NCI-H146 treated with DMSO at 0.1 percent for 48 hours (cell line): ENCODE results near the gene DNAH17.
"Not testable (repeated sequence)": the region's sequence is repeated elsewhere in the genome, so short reads cannot be mapped to it uniquely, and the experiment has no call there.

Source experiments
- DNase-seq: peaks from one replicate; lab custom pipeline; 2025; ENCODE audit not compliant: unreplicated experiment; lab: John Stamatoyannopoulos, UW

The DNAH17 gene

DNA sequence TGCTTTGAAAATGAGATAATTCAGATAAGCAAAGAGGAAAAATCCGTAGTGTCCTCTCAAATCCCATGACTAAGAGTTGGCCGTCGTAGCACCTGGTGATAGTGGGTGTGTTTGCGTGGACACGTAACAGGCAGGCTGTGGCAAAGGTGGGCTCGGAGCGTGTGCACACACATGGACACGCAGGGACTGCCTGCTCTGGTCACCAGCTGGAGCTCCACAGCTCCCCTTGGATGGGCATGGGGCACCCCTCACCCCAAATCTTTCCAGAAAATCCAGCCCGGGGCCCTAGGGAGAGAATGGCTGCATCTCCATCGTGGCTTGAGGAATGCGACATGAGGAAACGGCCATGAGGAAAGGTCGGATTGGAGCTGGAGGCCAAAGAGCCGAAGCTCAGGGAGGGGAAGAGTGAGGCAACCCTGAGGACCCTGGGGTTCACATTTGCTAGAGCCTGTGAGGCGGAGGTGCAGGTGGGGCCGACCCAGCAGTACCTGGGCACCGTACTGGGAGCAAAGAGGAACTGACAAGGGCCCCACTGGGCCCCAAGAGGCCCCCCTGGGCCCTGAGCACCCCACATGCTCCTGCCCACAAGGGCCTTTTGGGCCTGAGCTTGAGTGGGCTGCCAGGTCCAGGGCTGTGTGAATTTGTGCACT is 51.6 kb downstream of the DNAH17 start:
- DNase-seq: no peak

DNA sequence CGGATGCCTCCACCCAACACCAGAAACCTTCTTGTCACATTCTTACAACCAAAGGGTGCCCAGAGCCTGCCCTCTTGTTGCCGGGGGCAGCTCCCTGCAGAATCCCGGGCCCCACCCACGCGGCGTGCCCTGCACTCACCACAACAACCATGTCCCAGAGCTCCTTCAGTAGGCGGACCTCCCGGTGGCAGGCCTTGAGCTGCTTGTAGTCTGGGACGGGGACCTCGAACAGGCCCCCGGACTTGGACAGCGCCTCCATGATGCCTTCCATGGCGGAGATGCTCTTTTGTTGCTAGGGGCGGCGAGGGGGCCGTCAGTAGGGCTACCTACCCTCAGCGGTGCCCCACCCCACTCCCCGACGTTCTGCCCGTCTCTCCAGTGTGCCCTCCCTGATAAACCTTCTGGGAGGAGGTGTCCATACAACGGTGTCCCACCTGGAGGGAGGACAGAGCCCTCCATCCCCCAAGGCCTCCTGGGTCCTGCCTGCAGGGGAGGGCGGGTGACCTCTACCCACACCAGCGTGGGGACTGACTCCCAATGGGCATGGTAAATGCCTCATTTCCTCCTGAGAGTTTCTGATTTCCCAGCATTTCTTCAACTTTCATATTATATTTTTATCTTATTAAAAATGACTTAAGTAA is 52.2 kb downstream of the DNAH17 start:
- DNase-seq: no peak

DNA sequence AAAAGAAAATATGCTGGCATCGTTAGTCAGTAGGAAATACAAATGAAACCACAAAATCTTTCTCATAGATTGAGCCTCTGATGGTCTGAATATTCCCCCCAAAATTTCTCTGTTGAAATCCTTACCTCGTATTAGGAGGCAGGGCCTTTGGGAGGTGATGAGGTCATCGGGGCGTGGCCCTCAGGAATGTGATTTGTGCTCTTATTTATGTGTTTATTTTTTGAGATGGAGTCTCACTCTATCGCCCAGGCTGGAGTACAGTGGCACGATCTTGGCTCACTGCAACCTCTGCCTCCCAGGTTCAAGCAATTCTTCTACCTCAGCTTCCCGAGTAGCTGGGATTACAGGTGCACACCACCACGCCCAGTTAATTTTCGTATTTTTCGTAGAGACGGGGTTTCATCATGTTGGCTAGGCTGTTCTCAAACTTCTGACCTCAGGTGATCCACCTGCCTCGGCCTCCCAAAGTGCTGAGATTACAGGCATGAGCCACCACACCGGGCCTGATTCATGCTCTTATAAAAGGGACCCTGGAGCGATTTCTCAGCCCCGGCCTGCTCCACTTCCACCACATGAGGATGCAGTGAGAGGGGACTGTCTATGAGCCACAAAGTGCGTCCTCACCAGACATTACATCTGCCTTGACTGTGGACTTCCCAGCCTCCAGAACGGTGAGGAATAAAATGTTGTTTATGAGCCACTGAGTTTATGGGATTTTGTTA is 53.1 kb downstream of the DNAH17 start:
- DNase-seq: no peak

DNA sequence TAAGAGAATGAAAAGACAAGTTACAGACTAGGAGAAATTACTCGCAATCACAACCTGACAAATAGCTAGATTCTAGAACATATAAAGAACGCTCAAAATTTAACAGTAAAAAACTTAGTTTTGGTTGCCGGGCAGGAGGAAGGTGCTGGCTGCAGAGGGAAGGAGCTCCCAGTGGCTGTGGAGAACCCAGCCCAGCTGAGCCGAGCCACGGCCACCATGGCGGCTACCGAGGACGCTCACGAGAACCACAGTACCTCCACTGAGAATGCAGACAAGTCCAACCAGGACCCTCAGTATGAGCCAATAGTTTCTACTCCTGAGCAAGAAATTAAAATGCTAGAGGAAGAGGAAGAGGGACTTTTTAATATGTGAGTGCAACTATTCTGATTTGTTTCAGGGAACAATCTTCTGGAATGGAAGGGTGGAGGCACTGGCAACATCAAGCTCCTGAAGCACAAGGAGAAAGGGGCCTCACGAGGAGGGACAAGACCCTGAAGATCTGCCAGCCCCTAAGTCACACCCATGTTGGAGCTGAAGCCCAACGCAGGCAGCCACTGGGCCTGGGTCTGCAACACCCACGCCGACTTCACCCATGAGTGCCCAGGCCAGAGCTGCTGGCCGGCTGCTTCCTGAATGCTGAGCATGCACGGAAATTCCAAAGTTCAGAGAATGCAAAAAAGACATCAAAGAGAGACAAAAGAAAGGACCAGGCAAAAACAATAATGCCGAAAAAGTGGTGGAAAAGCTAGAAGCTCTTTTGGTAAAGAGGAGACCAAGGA is 55.0 kb downstream of the DNAH17 start:
- no peak for DNase-seq

DNA sequence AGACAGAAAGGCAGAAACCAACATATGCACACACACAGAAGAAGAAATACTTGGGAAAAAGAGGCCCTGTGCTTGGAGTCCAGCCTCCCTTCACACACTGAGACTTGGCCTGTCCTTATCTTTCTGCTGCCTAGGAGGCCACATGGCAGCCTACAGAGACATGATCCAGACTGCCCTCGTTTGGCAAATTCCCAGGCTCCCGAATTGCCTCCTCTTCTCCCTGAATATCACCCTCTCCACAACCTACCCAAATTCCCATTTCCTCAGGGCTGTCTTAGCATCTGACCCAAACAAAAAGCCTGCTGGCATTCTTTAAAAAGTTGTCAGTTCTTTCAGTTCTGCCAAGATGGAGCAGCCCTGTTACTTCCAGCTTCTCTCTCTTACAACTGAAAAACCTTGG is 59.8 kb downstream of the DNAH17 start:
- DNase-seq: no peak

DNA sequence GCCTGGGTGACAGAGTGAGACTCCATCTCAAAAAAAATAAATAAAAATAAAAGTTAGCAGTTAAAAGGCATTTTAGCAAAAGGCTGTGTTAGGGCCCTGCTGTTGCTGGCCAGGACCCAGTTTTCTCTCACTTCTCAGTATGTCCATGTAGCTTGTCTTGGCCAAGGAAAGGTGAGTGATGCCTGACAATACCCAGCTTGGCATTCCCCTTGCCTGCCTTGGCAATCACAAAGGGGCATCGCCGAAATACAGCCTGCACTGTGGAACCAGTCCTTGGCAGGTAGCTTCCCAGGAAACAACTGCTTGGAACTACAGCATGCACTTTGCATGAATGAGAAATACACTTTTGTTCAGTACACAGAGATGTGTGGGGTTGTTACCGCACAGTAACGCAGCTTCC is 61.7 kb downstream of the DNAH17 start:
- no peak for DNase-seq

DNA sequence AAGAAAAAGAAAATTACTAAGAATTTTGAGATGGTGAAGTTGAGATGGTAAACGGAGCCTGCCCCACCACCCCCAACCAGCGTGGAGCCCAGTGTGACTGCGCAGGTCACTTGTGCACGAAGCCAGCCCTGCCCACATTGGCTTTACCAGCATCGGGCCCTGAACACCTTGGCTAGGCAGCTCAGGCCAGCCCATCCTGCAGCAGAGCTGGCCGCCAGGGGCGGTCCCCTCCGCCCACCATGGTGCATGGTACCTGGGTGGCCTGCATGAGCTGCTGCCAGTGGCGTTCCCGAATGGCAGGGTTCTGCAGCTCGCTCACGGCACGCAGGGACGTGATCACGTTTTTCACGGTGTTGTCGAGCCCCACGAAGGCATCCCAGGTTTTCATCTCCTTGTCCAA is 62.7 kb downstream of the DNAH17 start:
- no peak for DNase-seq

DNA sequence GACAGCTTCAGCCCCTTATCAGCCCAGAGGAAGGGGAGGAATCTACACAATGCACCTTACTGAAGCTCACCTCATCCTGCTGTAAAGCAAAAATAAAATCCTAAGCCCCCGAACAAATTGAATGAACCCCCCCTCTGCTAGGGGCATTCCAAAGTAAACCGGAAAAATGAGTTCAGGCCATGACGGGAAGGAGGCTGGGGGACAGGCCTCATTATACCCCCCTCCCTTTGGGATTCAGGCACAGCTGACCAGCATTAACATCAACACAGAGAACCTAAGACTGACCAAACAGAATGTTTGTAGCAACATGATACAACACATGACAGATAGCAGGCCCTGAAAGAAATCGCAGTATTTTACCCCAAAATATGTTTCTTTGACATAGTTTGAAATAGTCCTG is 64.2 kb downstream of the DNAH17 start:
- no peak for DNase-seq

DNA sequence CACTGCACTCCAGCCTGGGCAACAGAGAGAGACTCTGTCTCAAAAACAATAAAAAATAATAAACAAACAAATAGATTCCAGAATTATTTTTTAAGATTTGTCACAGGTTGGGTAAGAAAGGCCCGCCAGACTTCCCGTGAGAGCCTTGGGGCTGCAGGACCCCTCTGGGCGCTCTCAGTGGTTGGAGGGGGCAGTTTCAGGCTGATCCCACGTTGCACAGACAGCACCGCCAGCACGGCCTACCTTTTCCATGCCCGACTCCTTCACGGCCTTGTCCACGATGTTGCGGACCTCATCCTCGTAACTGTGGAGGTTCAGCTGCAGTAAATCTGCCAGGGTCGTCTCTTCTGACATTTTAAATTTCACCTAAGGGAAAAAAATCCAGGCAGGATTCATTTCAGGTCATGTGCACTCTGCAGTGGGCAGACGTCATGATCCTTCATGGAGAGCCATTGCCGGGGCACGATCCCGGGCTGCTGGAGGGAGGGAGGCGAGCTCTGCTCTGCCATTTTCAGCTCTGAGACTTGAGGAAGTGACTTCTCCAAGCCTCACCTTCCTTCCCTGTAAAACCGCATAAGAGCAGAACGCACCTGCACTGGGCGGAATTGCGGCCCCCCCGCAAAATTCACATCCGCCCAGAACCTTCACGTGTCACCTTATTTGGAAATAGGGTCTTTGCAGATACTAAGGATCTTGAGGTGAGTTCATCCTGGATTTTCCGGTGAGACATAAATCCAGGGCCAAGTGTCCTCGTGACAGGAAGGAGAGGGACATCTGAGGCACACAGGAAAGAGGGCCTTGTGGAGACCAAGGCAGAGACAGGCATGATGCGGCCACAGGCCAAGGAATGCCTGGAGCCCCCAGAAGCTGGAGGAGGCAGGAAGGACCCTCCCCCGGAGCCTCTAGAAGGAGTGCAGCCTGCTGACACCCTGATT is 66.8 kb downstream of the DNAH17 start:
- no peak for DNase-seq

DNA sequence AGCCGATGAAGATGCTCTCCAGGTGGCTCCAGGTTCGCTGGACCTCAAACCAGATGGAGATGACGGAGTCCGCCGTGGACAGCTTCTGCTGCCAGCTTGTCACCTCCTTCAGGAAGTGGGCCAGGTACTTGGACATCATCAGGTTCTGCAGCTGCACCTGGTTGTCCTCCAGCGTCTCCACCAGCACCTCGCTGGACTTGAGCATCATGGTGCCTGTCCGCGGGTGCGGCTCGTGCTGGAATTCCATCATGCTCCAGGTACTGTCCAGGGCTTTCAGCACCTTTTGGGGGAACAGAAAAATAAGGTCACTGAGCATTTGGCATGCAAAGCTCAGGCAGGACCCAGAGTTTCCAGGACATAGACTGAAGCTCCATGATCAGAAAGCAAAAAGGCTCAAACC is 69.7 kb downstream of the DNAH17 start:
- no peak for DNase-seq

DNA sequence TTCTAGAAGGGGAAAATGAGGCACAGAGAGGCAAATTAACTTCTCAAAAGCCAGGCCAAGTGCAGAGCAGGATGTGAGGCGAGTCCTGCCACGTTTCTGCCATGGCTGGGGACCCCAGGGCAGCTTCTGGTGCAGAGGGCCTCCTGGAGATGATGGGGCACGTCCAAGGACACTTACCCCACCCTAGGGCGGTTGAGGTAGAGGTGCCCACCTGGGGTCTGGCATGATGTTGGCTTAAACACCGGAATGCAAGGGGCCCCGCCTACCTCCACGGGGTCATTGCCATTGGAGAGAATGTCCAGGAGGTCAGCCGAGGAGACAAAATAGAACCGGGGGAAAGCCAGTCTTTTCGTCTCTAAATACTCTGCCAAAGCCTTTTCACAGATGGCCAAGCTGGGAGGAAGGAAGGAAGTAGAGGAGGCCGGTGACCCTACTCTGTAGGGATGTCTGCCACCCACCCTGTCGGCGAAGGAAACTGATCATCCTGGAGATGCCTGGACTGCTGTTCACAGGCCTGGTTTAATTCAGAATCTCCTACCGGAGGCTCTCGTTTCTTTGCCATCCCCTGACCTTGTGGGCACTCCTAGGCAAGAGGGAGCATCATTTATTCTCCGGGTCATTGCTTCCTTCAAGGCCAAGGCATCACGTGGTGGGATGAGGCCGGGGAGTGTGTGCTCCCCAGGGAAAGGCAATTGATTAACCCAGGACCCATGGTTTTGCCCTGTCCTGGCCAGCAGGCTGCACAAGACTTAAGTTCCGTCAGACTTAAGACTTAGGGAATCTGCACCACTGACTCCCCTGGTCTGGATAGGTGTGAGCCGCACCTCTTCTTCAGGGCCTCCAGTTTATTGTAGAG is 70.5 kb downstream of the DNAH17 start:
- no peak for DNase-seq

DNA sequence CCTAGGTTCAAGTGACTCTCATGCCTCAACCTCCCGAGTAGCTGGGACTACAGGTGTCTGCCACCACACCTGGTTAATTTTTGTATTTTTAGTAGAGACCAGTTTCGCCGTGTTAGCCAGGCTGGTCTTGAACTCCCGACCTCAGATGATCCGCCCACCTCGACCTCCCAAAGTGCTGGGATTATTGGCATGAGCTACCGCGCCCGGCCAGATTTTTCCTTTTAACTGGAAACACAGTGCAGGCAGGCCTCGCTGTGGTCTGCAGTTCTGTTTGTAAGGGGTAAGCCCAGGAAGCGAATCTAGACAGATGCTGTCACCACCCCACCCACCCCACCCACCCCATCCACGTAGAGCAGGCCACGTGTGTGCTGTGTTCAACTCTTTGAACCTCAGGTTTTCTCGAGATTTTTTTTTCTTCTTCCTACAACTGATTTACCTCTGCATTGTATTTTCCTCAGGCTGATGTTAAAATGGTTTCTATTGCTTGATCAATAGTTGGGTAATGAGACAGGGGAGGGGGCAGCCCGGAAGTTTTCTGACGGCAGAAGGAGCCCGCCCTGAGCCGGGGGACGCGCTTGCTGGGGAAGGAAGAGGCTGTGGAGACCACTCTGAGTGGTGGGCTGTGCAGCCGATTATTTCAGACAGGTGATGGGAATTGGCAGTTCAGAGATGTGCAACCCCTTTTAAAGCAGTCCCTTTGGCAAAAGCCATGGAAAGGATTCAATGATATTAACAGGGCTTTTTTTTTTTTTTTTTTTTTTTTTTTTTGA is 72.9 kb downstream of the DNAH17 start:
- DNase-seq: no peak

DNA sequence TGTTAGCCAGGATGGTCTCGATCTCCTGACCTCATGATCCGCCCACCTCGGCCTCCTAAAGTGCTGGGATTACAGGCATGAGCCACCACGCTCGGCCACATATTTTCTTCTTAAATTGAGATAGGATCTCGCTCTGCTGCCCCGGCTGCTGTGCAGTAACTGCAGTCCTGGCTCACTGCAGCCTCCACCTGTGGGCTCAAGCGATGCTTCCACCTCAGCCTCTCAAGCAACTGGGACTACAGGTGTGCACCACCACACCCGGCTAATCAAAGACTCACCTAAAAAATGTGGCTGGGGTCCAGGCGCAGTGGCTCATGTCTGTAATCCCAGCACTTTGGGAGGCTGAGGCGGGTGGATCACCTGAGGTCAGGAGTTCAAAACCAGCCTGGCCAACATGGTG is 73.8 kb downstream of the DNAH17 start:
- not testable (repeated sequence) for DNase-seq

DNA sequence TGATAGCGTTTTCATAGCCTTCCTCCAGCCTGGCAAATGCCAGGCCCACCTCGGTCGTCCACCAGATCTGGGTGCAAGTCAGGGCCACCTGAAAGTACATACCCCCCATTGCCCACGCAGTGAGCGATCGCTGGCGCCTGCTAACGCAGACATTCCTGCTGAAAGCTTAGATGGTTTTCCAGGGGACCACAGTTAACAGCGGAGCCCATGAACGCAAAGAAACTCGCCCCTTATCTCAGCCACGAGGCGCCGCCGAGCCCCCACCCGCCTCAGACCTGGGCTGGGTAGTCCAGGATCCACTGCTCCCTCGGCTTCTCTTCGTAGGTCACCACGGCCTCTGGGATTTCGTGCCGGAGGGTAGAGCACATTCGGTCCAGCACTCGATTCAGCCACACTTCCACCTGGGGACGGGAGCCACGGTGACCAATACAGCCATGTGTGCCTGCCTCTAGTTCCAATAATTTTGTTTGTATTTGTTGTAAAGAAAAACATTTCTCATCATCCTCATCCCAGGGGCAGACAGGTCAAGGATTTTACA is 74.5 kb downstream of the DNAH17 start:
- no peak for DNase-seq

DNA sequence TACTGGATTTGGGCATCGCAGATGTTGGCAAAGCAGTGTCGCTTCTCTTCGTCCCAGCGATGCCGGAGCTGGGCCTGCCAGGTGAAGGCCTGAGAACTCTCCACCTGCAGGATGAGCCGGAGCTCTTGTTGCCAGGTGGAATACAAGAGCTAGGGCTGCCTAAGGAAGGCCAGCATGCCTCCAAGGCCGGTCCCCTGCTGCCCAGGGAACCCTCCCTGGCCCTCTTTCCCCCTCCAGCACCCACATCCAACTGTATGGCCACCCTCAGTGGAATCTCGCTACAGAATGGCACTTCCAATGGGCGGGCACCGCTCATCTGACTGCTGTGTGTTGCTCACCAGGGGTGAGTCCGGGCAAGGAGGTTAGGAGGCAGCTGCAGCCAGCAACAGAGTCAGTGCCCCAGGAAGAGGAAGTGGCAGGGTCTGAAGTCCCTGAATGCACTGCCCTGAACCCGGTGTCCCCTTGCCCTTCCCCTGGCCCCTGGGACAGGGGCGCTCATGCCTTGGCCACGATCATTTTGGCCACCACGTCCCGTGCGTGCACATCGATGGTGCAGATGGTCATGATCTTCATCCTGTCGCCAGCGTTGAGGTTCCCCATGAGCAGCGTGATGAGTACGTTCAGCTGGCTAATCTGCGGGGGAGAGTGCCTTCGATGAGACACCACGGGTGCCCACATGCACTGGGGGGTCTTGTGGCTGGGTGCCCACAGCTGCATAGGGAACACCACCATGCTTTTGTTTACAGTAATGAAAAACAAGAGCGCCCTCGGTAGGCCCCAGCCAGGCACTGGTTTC is 75.8 kb downstream of the DNAH17 start:
- DNase-seq: no peak

DNA sequence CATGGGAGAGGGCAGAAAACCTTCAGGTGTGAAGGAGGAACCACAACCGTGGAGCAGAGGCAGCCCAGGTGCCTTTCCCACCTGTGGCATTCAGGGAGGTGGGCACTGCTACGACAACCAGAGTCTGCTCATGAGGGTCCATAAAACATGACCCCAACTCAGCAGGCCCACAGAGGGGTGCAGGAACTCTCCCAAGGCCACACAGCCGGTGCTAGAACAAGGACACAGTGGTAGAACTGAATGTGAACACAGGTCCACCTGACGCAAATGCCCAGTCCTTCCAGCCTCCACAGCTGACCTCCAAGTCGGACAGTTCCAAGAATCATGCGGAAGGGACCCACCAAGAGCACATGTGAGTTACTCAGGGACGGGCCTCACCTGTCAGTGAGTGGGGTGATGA is 76.4 kb downstream of the DNAH17 start:
- no peak for DNase-seq

DNA sequence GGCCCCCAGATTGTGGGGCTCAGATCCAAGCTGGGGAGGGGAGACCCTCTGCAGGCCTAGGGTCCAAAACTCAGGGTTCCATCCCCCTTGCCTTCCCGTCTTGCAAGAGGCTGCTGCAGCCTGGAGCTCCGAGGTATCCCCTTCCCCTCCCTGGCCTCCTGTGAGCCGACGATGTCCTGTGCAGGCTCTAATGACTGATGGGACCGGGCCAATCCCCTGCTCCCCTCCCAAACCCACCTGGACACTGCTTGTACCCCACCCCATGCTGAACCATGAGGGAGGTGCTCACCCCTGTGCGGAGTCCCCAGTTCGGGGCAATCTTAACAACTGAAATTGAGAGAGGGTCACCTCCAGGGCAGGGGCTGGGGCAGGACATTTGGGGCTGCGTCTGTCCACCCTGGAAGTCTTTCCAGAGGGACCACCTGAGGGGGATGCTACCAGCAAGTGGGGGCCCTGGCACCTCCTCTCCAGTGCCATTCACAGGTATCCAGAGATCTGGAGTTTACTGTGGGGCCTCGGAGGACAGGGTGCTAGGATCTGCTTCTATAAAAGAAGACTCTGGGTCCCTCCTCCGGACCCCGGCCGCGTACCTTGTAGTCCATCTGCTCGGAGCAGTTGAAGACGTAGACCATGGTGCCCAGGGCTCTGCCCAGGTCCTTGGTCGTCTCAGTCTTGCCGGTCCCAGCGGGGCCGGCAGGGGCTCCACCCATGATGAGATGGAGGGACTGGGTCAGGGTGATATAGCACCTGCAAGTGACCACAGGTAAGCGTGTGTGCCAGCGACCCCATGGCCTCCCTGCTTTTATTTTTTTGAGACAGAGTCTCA is 77.3 kb downstream of the DNAH17 start:
- no peak for DNase-seq
